ENCODE results near the gene FBP2. TPM values are rescaled to one million over a fixed set of nuclear protein-coding genes. Genes with fewer than 3 reads are reported as not detected.

FBP2 gene
- total RNA-seq: not detected in 2 replicates

GRCh38 chr9:94593459-94594345, at the start of gene FBP2:
Gene FBP2, minus strand, starts transcription at chr9:94593824. Its CDS starts 98 bp downstream, at chr9:94593726.

GRCh38 chr9:94639061-94639998, 45.7 kb upstream of the FBP2 start, which contains the start of gene FBP1:
Gene FBP1, minus strand, starts transcription at chr9:94639518. Its CDS starts 208 bp downstream, at chr9:94639310.

GRCh38 chr9:94554439-94555331, 38.9 kb downstream of the FBP2 start, which contains the start of gene PCAT7:
Gene PCAT7, plus strand, starts transcription at chr9:94555083.

Other genes with a start within 250 kb of the FBP2 start
- not detected in 2 replicates for gene PCAT7, start 38.7 kb downstream of the FBP2 start, total RNA-seq
- gene FBP1, start 45.7 kb upstream of the FBP2 start, total RNA-seq: not detected in 2 replicates
- gene AOPEP, start 132.9 kb upstream of the FBP2 start, total RNA-seq: 42.0 and 51.2 TPM in 2 replicates